CD8-positive, alpha-beta memory T cell (primary cell): ENCODE data around the gene APOA4. TPM values are rescaled to one million over a fixed set of nuclear protein-coding genes. Genes with fewer than 3 reads are reported as not detected.

ENCODE experiments used
- CTCF ChIA-PET: fragments of 350-600 bp; sonication (Branson Sonifier 250); formaldehyde crosslinking; loops from one replicate; lab custom pipeline; 2021; ENCODE audit warnings: antibody characterized with exemption; lab: Charles Lee
- POLR2A ChIA-PET: fragments of 350-600 bp; sonication (Branson Sonifier 250); formaldehyde crosslinking; loops from one replicate; lab custom pipeline; 2021; ENCODE audit warnings: antibody characterized with exemption; lab: Charles Lee
- DNase-seq, 5 donors: peaks; one replicate each; pipeline versions ENCODE4 v3.0.0 to v3.0.0-alpha.2; 2020 to 2022; ENCODE audit warnings: mixed read lengths in 1 of 5
- H3K27ac ChIP-seq: one replicate; pipeline ENCODE4 v1.7.0; 2013; ENCODE audit warnings: low read depth, mild to moderate bottlenecking, low read length, moderate library complexity
- H3K27me3 ChIP-seq: 2 replicates; pipeline ENCODE4 v1.7.0; 2013; ENCODE audit warnings: low read length, mild to moderate bottlenecking; ENCODE audit not compliant: insufficient read depth, poor library complexity, severe bottlenecking
- H3K36me3 ChIP-seq: 2 replicates; pipeline ENCODE4 v1.7.0; 2013; ENCODE audit warnings: mild to moderate bottlenecking, low read length, moderate library complexity; ENCODE audit not compliant: insufficient read depth
- H3K4me1 ChIP-seq: 2 replicates; pipeline ENCODE4 v1.7.0; 2013; ENCODE audit warnings: mild to moderate bottlenecking, low read length, moderate library complexity; ENCODE audit not compliant: insufficient read depth
- H3K4me3 ChIP-seq: 2 replicates; pipeline ENCODE4 v1.7.0; 2013; ENCODE audit warnings: mild to moderate bottlenecking, low read length
- H3K9me3 ChIP-seq: 2 replicates; pipeline ENCODE4 v1.7.0; 2013; ENCODE audit warnings: mild to moderate bottlenecking, low read length
- H3K27ac Mint-ChIP-seq, 8 donors: one replicate each; pipeline ENCODE4 v1.8.0; 2020 to 2021; ENCODE audit warnings: mixed read lengths in 8 of 8, mild to moderate bottlenecking in 6 of 8, inconsistent platforms in 3 of 8, moderate library complexity in 3 of 8
- H3K27me3 Mint-ChIP-seq, 2 donors: one replicate each; pipeline ENCODE4 v1.8.0; 2020 to 2021; ENCODE audit warnings: mixed read lengths in 2 of 2, mild to moderate bottlenecking in 1 of 2, moderate library complexity in 1 of 2
- H3K36me3 Mint-ChIP-seq, 3 donors: one replicate each; pipeline ENCODE4 v1.8.0; 2020 to 2021; ENCODE audit warnings: mixed read lengths in 3 of 3, inconsistent platforms in 1 of 3, mild to moderate bottlenecking in 1 of 3
- H3K4me1 Mint-ChIP-seq, 3 donors: one replicate each; pipeline ENCODE4 v1.8.0; 2020 to 2021; ENCODE audit warnings: mixed read lengths in 3 of 3, inconsistent platforms in 1 of 3, mild to moderate bottlenecking in 1 of 3
- H3K4me3 Mint-ChIP-seq, 7 donors: one replicate each; pipeline ENCODE4 v1.8.0; 2020 to 2021; ENCODE audit warnings: mixed read lengths in 7 of 7, mild to moderate bottlenecking in 6 of 7, moderate library complexity in 4 of 7, inconsistent platforms in 2 of 7
- H3K9me3 Mint-ChIP-seq, 5 donors: one replicate each; pipeline ENCODE4 v1.8.0; 2020 to 2022; ENCODE audit warnings: mixed read lengths in 5 of 5, mild to moderate bottlenecking in 3 of 5, moderate library complexity in 2 of 5, inconsistent platforms in 1 of 5
- polyA plus RNA-seq: library from polyadenylated mRNA; unstranded; fragments of 300-500 nt; fragmentation: Illumina TruSeq; gene quantifications from one replicate; pipeline ENCODE4 v1.2.3, GENCODE V29; 2021
- total RNA-seq, 2 experiments: library from RNA; stranded (reverse); gene quantifications; one replicate each; pipeline ENCODE4 v1.2.3, GENCODE V29; 2021

APOA4 gene
- total and polyA plus RNA-seq, 3 experiments from 2014 or later = not detected

GRCh38 chr11:116773203-116774097 is 49.7 kb downstream of the APOA4 start:
- Mint-ChIP-seq H3K36me3 (peaks cover 10 to 50% (median 14%) of the 10 kb centered on the region in 3 donors), H3K27me3 (no peaks in the 10 kb centered on the region), H3K4me3 (peak overlapping the region; percentile 90 to 99 (median 94)), H3K9me3 (peaks cover 0 to 2% (median 0%) of the 10 kb centered on the region in 5 donors), H3K4me1 (peaks cover 33 to 46% (median 41%) of the 10 kb centered on the region in 3 donors), H3K27ac (peak overlapping the region; percentile 90 to 100 (median 98))
- Histone ChIP-seq H3K4me3 (peak overlapping the region; percentile 72), H3K27me3 (no peaks in the 10 kb centered on the region), H3K27ac (peak overlapping the region; percentile 65), H3K4me1 (peaks cover 25% of the 10 kb centered on the region), H3K36me3 (peaks cover 9% of the 10 kb centered on the region), H3K9me3 (no peaks in the 10 kb centered on the region)
- ChIA-PET POLR2A (interaction anchor here (0.7 to 1.4 kb wide), 5 partner anchors 14 to 262 kb away, joined by 3 to 24 read pairs (median 3); partner anchors contain the start of genes APOA5 and ZPR1), CTCF (interaction anchor here (0.8 to 2.3 kb wide), 6 partner anchors 14 to 332 kb away, joined by 3 to 14 read pairs (median 4); partner anchors contain the start of genes APOA5 and ZPR1)
- no peak for DNase-seq

GRCh38 chr11:116772443-116773202 is 50.5 kb downstream of the APOA4 start, which contains the start of gene BUD13:
Gene BUD13 (minus strand): TSS chr11:116772987. CDS start chr11:116772964, 23 bp downstream.
- DNase-seq = peak; percentile 90 to 96 (median 94)
- H3K4me3 ChIP-seq = peak within 1 kb of the TSS; percentile 87
- H3K4me1 Mint-ChIP-seq = peaks cover 31 to 46% (median 41%) of the 10 kb centered on the region in 3 donors

GRCh38 chr11:116771935-116772334 is 51.2 kb downstream of the APOA4 start:
- Mint-ChIP-seq H3K4me1 (peaks cover 31 to 46% (median 41%) of the 10 kb centered on the region in 3 donors), H3K27me3 (no peaks in the 10 kb centered on the region), H3K9me3 (peaks cover 0 to 2% (median 0%) of the 10 kb centered on the region in 5 donors), H3K4me3 (peak overlapping the region; percentile 90 to 99 (median 94)), H3K27ac (peak overlapping the region in 7 of 8 donors; percentile 90 to 100 (median 99)), H3K36me3 (peaks cover 2 to 41% (median 7%) of the 10 kb centered on the region in 3 donors)
- H3K27me3 ChIP-seq = no peaks in the 10 kb centered on the region
- peak overlapping the region; percentile 88 for H3K27ac ChIP-seq
- peaks cover 25% of the 10 kb centered on the region for H3K4me1 ChIP-seq
- H3K9me3 ChIP-seq = no peaks in the 10 kb centered on the region
- H3K36me3 ChIP-seq = no peaks in the 10 kb centered on the region
- peak overlapping the region; percentile 87 for H3K4me3 ChIP-seq
- POLR2A ChIA-PET = interaction anchor here (1.2 kb wide), 1 partner anchor 16 kb away, joined by 5 read pairs; the partner anchor contains the start of gene ZPR1
- CTCF ChIA-PET = interaction anchor here (1.4 kb wide), 1 partner anchor 19 kb away, joined by 5 read pairs; no protein-coding TSS in a partner anchor
- DNase-seq = no peak

More at GRCh38 chr11:116772443-116773202, 50.5 kb downstream of the APOA4 start, which contains the start of gene BUD13:
- Histone ChIP-seq H3K27ac (peak within 1 kb of the TSS; percentile 88), H3K4me1 (peaks cover 25% of the 10 kb centered on the region), H3K36me3 (peaks cover 1% of the 10 kb centered on the region), H3K9me3 (no peaks in the 10 kb centered on the region), H3K27me3 (no peaks in the 10 kb centered on the region)
- peak within 1 kb of the TSS; percentile 90 to 100 (median 98) for H3K27ac Mint-ChIP-seq
- peak within 1 kb of the TSS; percentile 90 to 99 (median 94) for H3K4me3 Mint-ChIP-seq
- no peaks in the 10 kb centered on the region for H3K27me3 Mint-ChIP-seq
- CTCF ChIA-PET = interaction anchor here (1.0 to 2.3 kb wide), 5 partner anchors 15 to 333 kb away, joined by 3 to 14 read pairs (median 4); partner anchors contain the start of genes APOA5 and ZPR1
- H3K9me3 Mint-ChIP-seq = peaks cover 0 to 2% (median 0%) of the 10 kb centered on the region in 5 donors
- H3K36me3 Mint-ChIP-seq = peaks cover 4 to 46% (median 8%) of the 10 kb centered on the region in 3 donors
- POLR2A ChIA-PET = interaction anchor here (0.9 to 1.4 kb wide), 3 partner anchors 14 to 63 kb away, joined by 3 to 24 read pairs (median 7); partner anchors contain the start of genes APOA5 and ZPR1

Other genes with a start within 250 kb of the APOA4 start
- 10 to 100 TPM; 31.4 to 32.3 TPM for gene BUD13, start 50.3 kb downstream of the APOA4 start, total RNA-seq
- gene BUD13, start 50.3 kb downstream of the APOA4 start, polyA plus RNA-seq = 15.0 TPM
- 100 to 1,000 TPM; 118 to 124 TPM for gene ZPR1, start 35.3 kb downstream of the APOA4 start, total RNA-seq
- gene ZPR1, start 35.3 kb downstream of the APOA4 start, polyA plus RNA-seq = 47.6 TPM
- not detected for gene APOA5, start 31.4 kb downstream of the APOA4 start, total RNA-seq
- gene APOA5, start 31.4 kb downstream of the APOA4 start, polyA plus RNA-seq = not detected
- not detected for gene APOC3, start 6.6 kb upstream of the APOA4 start, total RNA-seq
- gene APOC3, start 6.6 kb upstream of the APOA4 start, polyA plus RNA-seq = not detected
- under 1 TPM; 0.33 to 0.48 TPM for gene APOA1, start 14.3 kb upstream of the APOA4 start, total RNA-seq
- not detected for gene APOA1, start 14.3 kb upstream of the APOA4 start, polyA plus RNA-seq